ENCODE data around the gene TMUB1. TPM values are rescaled to one million over a fixed set of nuclear protein-coding genes. Genes with fewer than 3 reads are reported as not detected.

TMUB1 gene
- total RNA-seq, 1 donor from 2014 or later: 10.2 TPM

DNA sequence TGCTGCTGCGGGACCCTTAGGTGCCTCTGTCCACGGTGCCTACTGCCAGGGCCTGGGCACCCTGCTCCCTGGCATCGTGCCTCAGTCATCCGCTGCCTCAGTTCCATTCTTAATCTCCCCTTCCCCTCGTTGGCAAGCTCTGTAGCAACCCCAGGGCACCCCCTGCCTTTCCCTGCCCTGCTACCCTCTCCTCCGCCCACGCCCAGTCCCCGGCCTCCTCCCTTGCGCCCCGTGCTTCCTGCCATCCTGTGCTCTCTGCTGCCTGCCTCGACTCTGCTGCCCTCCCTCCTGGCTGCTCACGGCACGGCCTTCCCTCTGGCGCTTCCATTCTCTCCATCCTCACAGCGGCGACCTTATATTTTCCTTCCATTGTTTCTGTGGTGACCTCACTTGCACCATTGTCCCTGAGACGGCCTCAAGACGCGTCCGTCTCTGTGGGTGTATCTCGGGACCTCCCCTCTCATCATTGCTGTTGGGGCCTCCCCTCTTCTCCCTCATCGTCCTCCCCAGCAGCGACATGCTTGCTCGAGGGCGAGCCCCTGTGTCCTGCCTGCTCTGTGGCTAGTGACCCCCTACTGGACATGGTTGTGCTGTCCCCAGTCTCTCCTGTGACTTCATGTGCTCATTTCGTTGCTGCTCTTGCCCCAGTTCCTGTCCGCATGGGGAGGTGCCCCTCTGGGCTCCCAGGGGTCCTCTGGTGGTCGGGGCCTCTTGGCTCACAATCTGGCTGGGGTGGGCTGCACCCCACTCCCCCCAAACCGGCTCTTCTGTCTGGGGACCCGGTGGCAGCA, 38.3 kb upstream of the TMUB1 start:
- FAIRE-seq (no peak), DNase-seq (ENCODE audit: low spot score in 2 of 2) (no peak)

DNA sequence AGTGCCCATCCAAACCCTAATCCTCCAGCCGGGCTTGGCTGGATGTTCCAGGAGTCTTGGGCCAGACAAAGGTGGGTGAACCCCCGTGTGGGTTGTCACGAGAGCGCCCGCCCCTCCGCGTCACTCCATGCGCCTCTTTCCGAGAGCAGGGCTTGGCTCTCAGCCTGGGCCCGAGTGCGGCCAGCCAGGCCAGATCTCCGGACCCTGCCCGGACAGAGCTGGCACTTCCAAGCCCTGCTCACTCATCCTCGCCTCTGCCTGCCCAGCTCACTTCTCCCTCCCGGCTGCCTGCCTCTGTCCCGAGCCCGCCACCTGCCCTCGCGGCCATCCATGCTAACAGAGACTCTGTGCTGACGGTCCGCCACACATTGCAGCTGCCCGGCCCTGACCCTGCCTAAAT, 37.6 kb upstream of the TMUB1 start:
- FAIRE-seq (no peak), DNase-seq (ENCODE audit: low spot score in 2 of 2) (peak; percentile 69 to 75)

DNA sequence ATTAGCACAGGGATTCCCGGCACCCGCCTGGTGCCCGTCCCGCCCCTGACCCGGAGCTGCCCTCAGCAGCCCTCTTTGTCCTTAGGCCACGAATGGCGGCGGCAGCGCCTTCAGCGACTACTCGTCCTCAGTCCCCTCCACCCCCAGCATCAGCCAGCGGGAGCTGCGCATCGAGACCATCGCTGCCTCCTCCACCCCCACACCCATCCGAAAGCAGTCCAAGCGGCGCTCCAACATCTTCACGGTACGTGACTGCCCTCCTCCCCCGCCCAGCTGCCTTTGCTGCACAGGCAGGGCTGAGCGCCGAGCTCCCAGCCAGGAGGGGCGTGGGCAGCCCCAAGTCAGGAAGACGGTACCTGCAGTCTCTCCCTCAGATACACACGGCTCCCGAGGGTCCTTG, 36.6 kb upstream of the TMUB1 start:
- DNase-seq (ENCODE audit: low spot score in 2 of 2): no peak
- no peak for FAIRE-seq

DNA sequence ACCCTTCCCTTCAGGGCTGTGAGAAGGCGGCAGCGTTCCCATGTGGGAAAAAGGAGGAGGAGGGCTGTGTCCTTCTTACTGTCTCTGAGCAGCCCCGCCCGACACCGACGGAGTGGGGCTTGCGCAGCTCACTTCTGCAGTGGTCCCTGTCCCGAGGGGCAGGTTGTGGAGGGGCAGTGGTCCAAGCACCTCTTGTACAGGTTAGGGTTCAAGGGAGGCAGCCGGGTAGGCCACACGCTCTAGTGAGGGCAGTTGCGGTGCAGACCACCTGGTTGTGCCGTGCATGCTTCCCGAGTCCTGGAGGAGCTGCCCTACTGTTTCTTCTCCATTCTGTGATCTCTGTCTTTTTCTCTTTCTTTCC, 35.7 kb upstream of the TMUB1 start:
- FAIRE-seq (no peak), DNase-seq (ENCODE audit: low spot score in 2 of 2) (no peak)

DNA sequence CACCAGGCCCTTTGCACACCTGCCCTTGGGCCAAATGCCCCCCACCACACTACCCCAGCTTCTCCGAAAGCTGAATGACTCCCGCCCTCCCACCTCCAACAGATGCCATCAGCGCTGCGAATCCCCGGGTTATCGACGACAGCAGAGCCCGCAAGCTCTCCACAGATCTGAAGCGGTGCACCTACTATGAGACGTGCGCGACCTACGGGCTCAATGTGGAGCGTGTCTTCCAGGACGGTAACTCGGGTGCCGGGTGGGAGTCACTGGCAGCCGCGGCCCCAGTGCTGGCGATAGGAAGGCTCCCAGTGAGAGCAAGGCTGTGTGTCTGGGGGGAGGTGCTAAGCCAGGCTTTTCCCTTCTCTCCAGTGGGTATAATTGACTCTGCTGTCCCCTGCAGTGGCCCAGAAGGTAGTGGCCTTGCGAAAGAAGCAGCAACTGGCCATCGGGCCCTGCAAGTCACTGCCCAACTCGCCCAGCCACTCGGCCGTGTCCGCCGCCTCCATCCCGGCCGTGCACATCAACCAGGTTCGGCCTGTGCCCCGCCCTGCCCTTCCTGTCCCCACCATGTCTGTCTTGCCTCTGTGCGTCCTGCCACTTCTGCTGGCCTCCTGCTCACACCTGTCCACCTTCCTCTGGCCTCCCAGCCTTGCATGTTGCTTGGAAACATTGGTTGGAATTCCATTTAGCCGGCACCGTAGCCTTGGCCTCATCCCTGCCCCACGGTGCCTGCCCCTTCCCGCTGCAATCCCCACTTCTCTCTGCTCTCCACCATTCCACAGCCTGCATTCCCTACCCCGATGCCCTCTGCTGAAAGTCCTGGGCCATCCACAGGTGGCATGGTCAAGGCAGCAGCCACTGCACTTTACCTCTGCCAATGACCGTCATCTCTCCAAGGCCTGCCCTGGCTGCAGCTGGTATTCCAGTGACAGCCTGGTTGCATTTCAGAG, 35.1 kb upstream of the TMUB1 start:
- DNase-seq (ENCODE audit: low spot score in 2 of 2) (no peak), FAIRE-seq (no peak)

DNA sequence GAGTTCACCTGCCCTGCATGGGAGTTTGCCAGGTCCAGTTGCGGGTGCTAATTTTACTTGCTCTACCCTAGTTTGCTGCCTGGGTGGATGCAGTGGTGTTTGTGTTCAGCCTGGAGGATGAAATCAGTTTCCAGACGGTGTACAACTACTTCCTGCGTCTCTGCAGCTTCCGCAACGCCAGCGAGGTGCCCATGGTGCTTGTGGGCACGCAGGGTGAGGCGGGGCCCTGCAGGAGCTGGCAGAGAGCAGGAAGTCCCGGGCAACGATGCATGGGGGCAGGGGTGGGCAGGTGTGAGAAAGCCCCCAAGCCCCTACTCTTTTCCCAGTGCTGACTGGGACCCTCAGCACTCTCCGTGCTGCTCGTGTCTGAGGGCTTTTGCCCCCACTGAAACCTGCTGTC, 34.3 kb upstream of the TMUB1 start:
- FAIRE-seq (no peak), DNase-seq (ENCODE audit: low spot score in 2 of 2) (no peak)

DNA sequence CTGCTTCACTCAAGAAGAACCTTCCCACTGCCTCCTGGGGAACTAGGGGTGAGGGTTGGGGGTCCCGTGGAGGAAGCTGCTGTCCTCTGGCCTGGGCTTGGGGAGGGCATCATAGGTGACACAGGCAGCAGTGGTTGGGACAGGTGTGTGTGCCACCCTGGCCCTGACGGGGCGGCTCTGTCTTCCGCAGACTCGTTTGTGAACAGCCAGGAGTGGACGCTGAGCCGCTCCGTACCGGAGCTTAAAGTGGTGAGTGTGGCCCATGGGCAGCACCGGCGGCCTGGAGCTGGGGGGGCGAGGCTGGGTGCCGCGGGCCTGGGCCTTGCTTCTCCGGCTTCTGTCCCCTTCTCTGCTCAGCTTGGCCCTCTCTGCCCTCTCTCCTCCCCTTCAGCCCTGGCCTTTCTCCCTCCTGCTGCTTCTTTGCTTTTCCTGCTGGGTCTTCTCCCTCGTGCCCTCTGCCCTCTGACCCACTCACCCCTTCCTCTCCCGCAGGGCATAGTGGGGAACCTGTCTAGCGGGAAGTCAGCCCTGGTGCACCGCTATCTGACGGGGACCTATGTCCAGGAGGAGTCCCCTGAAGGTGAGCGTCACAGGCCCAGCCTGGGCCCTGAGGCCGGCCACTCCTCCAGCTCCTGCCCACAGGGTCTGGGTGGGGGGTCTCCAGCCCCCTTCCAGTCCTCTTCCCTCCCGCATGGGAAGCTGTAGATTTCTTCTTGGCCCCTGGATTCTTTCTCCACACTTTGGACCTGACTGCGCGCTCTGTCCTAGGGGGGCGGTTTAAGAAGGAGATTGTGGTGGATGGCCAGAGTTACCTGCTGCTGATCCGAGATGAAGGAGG, 33.5 kb upstream of the TMUB1 start:
- no peak for FAIRE-seq
- no peak for DNase-seq (ENCODE audit: low spot score in 2 of 2)

DNA sequence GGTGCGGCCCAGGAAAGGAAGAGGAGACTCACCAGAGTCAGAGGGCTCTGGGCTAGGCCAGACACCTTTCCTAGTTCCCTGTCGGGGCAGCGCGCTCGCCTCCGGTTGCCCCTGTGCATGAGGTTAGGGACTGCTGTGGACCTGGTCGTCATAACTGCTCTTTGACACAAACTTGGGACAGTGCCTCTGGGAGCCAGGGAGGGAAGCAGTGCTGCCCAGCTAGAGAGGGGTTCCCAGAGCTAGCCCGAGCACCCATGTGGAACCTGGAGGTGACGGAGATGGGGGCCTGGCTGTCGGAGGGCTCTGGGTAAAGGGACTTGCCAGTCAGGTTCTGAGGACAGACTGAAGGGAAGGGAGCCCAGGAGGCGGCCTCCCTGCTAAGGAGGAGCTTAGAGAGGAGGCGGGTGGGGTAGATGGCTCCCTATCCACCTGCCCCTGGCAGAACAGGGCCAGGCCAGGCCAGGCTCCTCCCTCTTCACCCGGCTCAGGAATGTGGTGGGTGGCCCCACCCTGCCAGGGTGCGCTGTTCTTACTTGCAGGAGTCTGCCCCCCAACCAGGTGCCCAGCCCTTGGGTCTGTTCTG, 32.6 kb upstream of the TMUB1 start:
- no peak for FAIRE-seq
- DNase-seq (ENCODE audit: low spot score in 2 of 2): no peak

DNA sequence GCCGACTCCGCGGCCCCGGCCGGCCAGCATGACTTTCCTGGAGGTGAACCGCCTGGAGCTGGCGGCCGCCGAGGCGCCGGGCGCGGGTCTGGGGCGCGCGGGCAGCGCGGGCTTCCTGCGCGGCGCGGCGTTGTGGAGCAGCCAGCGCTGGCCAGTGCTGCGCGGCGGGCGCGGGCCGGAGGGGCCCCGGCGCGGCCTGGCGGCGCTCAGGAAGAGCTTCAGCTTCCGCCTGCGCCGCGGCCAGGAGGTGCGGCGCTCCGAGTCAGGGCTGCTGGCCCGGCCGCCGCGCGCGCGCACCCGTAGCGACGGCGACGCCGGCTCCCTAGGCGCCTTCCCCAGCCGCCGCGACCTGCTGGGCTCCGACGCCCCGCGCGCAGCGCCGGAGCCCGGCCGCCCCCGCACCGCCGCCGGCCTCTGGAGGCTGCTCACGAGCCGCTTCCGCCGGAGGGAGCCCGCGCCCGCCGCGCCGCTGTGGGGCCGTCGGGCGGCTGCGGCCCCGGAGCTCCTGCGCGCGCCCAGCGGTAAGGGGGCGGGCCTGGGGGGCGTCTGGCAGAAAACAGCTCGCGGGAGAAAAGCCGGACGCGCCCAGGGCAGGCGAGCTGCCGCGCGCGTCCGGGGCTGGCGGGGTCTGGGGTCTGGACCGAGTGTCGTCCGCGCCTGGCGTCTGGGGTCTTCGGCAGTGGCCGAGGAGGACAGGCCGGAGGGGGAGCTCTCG, 32.0 kb upstream of the TMUB1 start:
- FAIRE-seq: no peak
- DNase-seq (ENCODE audit: low spot score in 2 of 2): no peak

DNA sequence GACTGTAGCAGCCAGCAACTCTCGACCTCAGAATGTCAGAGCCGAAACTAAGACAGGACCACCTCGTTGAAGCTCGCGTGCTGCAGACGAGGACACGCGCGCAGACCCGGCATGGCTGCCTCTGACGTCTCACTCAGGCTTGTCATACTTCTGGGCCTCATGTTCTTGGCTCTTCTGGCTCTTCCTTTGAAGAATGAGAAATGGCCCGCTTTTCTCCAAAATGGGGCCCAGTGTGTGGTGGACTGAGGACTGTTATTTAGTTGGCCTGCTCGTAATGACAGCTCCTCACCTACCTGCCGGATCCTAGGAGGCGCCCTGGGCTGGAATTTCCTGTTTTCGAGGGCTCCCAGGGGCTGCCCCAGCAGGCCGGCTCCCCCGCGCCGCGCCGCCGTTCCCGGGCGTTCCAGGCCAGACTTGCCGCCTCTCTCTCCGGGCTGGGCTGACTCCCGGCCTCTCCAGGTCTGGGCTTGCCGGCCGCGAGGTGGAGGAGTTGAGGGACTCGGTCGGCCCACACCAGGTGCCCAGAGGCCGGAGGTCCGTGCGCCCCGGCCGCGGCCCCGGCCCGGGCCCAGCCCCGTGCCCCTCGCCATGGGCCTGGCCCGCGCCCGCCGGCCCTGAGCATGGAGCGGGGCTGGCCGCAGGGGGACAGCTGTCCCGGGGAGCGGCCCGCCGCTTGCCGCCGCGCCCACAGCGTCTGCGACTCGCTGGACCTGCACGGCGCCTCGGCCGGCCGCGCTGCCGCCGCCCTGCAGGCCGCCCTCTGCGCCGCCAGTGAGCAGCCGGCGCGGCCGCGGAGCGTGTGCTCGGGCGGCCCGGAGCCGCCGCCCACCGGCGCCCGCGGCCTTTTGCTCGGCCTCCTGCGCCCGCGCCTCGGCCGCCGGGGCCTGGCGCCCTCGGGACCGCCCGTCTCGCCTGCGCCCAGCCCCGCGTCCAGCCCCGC, 31.1 kb upstream of the TMUB1 start:
- FAIRE-seq (no peak), DNase-seq (ENCODE audit: low spot score in 2 of 2) (no peak)

DNA sequence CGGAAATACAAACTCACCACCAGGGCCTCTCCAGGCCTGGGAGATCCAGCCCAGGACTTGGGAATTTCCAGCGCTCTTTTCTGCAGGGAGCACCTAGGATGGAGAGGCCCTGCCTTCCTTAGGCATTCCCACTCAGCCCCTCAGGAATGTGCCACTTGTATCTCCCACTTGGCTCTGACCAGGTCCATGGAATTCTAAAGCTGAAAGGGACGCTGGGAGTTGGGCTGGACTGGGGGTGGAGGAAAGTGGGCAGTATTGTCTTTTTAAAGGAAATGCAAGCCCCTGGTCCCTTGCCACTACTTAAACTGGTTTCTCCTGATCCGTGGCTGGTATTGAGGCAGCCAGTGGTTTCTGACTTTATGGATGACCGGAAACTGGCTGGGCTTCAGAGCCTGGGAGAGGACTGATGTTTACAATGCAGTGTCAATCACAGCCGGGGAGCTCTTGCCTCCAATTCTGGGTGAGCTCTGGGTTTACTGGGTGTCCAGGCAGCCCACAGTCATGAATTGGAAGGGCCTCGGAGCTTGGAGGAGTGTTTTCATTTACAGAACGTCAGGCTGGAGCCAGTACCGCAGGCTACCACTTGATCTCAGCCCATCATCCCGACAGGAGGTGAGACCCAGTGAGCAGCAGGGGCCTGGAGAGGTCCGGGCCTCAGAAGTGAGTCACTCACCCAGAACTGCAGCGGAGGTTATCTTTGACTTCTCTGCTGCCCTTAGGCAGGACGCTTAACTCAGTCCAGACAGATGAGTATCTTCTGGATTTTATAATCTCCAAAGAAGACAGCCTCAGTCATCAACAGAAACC, 30.3 kb upstream of the TMUB1 start:
- FAIRE-seq (no peak), DNase-seq (ENCODE audit: low spot score in 2 of 2) (no peak)

DNA sequence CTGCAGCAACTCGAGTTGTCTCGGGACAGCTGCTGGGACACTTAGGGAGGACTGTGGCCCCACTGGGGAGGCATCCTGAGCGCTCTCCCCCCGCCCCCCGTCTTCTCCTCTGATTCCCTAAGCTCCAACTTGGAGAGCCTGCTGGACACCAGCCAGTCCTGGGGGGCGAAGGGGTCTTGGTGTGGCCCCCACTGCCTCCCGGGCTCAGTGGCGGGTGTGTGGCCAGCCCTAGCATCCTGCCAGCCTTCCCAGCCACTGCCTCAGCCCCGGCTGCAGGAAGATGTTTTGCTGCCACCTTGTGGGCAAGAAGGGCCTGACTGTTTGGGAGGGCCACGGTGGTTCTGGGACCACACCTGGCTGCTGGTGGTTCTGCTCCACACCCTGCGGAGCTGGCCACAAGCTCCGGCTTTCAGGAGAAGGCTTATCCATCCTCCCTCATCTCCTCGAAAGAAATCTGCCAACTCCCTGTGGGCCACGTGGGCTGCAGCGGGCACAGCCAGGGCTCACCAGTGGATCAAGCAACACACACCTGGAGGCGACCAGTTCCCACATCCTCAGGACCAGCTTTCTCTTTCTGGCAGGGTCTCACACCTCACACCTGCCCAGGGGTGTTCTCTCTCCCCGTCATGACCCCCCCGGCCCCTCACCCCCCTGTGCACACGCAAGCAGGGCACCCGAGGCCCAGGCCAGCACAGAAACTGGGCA, 27.8 kb upstream of the TMUB1 start:
- DNase-seq (ENCODE audit: low spot score in 2 of 2) (peak; percentile 85 to 93), FAIRE-seq (no peak)

DNA sequence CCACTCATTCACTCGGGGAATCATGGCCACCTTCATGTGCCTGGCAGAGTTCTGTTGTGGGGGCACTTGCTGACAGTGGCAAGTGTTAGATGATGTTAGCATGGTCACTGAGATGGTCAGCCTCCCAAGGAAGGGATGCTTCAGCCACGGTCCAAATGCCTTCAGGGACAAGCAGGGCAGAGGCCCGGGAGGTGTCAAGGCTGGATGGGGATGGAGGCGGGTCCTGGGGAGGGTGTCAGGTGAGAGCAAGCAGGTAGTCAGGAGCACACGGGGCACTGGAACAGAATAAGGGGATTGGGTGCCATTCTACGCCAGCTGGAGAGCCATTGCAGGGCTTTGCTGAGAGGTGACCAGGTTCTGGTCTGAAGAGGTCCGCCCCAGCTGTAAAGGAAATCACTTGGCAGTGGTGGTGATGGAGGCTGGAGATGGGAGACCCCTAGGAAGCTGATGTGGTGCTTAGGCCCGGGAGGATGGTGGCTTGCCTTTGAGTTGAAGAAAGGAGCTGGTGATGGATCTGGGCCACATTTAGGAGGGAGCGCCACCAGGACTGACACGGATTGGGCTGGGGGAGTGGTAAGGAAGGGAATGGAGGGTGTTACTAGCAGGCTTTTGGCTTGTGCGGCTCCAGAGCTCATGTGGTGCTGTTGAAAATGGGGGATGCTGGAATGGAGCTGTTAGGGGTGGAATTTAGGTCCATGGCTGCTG, 27.1 kb upstream of the TMUB1 start:
- no peak for DNase-seq (ENCODE audit: low spot score in 2 of 2)
- FAIRE-seq: no peak

DNA sequence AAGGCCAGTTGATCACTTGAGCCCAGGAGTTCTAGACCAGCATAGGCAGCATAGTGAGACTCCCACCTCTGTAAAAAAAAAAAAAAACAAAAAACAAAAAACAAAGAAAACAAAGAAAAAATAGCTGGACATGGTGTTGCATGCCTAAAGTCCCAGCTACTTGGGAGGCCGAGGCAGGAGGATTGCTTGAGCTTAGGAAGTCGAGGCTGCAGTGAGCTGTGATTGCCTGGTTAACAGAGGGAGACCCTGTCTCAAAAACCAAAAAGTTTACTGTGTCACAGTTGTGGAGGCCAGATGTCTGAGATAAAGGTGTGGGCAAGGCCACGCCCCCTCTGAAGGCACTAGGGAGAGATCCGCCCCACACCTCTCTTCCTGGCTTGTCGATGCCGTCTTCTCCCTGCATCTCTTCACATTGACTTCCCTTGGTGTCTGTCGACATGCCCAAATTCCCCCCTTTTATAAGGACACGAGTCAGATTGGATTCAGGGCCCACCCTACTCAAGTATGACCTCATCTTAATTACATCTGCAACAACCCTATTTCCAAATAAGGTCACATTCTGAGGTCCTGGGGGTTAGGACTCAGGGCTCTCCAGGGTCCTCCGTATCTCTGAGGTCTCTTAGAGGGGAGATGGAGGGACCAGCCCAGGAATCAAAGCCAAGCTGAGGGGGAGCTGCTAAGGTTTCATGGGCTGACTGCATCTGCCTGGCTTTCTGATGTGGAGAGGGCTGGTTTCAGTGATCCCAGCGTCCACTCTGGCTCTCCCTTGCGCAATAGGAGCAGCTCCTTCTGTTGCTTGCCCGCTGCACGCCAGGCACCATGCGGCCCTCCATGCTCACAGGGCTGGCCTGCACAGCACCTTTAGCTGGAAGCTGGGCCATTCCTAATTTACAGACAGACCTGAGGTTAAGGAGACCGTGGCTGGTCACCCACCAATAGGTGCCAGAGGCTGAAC, 26.1 kb upstream of the TMUB1 start:
- FAIRE-seq (no peak), DNase-seq (ENCODE audit: low spot score in 2 of 2) (no peak)

DNA sequence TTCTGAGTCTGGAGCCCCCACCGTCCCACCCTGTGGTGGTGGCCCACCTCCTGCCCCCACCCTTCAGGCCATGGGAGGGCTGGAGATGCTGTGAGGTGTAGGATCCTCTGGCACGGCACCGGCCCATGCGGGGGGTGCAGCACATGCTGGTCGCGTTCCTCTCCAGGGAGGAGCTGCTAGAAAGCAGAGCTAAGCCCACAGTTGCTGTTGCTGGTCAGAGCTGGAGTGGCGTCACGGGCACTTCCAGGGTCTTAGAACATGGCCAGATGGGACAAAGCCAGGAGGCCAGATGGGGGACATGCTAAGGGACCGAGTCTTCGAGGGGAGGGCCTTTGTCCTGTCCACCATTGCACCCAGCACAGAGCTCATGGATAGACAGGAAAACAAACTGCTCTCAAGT, 24.6 kb upstream of the TMUB1 start:
- DNase-seq (ENCODE audit: low spot score in 2 of 2): no peak
- FAIRE-seq: no peak

Measured in frontal cortex (tissue), 4 donors.